Sigmoid colon (tissue), 7 donors: ENCODE results near the gene ZSCAN21. TPM values are rescaled to one million over a fixed set of nuclear protein-coding genes. Genes with fewer than 3 reads are reported as not detected.

Experiments
- DNase-seq: peaks from one replicate; pipeline ENCODE4 v3.0.0-alpha.2; 2019
- H3K27ac ChIP-seq, 4 donors: fragments of 200-600 bp; sonication (generic); one replicate each; pipeline ENCODE4 v1.5.1; 2016 to 2019; ENCODE audit warnings: mild to moderate bottlenecking in 1 of 4
- H3K27me3 ChIP-seq, 3 donors: fragments of 200-600 bp; sonication (generic); one replicate each; pipeline ENCODE4 v1.5.1; 2019; ENCODE audit warnings: mild to moderate bottlenecking in 1 of 3
- H3K36me3 ChIP-seq, 4 donors: fragments of 200-600 bp; sonication (generic); one replicate each; pipeline ENCODE4 v1.5.1; 2016 to 2019
- H3K4me1 ChIP-seq, 4 donors: fragments of 200-600 bp; sonication (generic); one replicate each; pipeline ENCODE4 v1.5.1; 2017 to 2019
- H3K4me3 ChIP-seq, 4 donors: fragments of 200-600 bp; sonication (generic); one replicate each; pipeline ENCODE4 v1.5.1; 2017 to 2019; ENCODE audit warnings: mild to moderate bottlenecking in 2 of 4, moderate library complexity in 1 of 4
- H3K9me3 ChIP-seq, 4 donors: fragments of 200-600 bp in 3 of 4; sonication (generic) in 3 of 4; one replicate each; pipeline versions ENCODE4 v1.5.1 to v1.6.1; 2013 to 2019
- EP300 ChIP-seq, 4 donors: sonication (generic); formaldehyde crosslinking; IDR thresholded peaks; one replicate each; pipeline ENCODE4 v1.6.1; 2017; ENCODE audit warnings: antibody characterized with exemption in 4 of 4
- POLR2A ChIP-seq, 2 donors: fragments of 450-650 bp; IDR thresholded peaks; one replicate each; pipeline ENCODE4 v1.6.1; 2016; ENCODE audit warnings: antibody characterized with exemption in 2 of 2, mild to moderate bottlenecking in 2 of 2, moderate library complexity in 2 of 2
- POLR2AphosphoS5 ChIP-seq, 4 donors: sonication (generic); formaldehyde crosslinking; IDR thresholded peaks; one replicate each; pipeline ENCODE4 v1.6.1; 2017; ENCODE audit warnings: antibody characterized with exemption in 4 of 4
- WGBS, 2 donors: extraction: QIAGEN DNeasy Blood & Tissue Kit; methylation state at CpG; one replicate each; pipeline ENCODE4 v1.1.7; 2013; 5-methylcytosine and 5-hydroxymethylcytosine counted together
- intact Hi-C: fragments of 100-400 bp; cut with DNase I; formaldehyde crosslinking; loops from one replicate; pipeline ENCODE4 v1.15.1; 2023
- polyA plus RNA-seq, 3 donors: library from polyadenylated mRNA; stranded (reverse); fragments of 200-250 nt; gene quantifications; one replicate each; pipeline ENCODE4 v1.2.3, GENCODE V29; 2013
- total RNA-seq, 4 donors: library from RNA; depleted of rRNA; stranded (reverse); fragments of >200 nt; gene quantifications; one replicate each; pipeline ENCODE4 v1.1.0, GENCODE V29; 2016
- TF ChIP-seq, protein P1 (sequence below), 4 experiments: fragments of 450-650 bp in 3 of 4; fragments of 200-600 bp in 1 of 4; IDR thresholded peaks; one replicate each; pipeline ENCODE4 v1.5.1; 2016 to 2019; ENCODE audit warnings: antibody characterized with exemption in 4 of 4, mild to moderate bottlenecking in 3 of 4, moderate library complexity in 2 of 4
- donor health status: healthy with polysubstance abuse.
- donor health status: Bipolar disorder and iron deficiency.
- donor health status: healthy.

ZSCAN21 gene
- total and polyA plus RNA-seq, 7 donors = 4.2 to 21.8 (median 14.7) TPM

DNA sequence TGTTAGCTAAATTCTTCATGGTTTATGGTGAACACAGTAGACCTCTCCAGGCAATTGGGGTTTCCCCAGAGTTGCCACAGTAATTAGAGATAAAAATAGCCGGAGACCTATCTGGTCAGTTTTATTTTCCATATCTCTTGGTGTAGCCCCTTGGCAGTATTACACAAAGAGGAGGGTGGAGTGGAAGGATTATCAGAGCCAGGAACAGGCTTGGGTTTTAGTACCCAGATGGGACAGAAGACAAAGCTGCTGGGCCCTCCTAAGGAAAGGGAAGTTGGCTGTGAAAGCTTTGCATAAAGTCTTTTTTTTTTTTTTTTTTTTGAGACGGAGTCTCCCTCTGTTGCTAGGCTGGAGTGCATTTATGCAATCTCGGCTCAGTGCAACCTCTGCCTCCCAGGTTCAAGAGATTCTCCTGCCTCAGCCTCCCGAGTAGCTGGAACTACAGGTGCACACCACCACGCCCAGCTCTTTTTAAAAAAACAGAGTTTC lies 9.7 kb downstream of the ZSCAN21 start:
- 91 to 92% methylated on average over 5 of the region's 5 CpGs for WGBS, 2 donors
- intact Hi-C loops = no loop called here
- peaks cover 5 to 74% (median 32%) of the 10 kb centered on the region in 4 donors for H3K36me3 ChIP-seq

DNA sequence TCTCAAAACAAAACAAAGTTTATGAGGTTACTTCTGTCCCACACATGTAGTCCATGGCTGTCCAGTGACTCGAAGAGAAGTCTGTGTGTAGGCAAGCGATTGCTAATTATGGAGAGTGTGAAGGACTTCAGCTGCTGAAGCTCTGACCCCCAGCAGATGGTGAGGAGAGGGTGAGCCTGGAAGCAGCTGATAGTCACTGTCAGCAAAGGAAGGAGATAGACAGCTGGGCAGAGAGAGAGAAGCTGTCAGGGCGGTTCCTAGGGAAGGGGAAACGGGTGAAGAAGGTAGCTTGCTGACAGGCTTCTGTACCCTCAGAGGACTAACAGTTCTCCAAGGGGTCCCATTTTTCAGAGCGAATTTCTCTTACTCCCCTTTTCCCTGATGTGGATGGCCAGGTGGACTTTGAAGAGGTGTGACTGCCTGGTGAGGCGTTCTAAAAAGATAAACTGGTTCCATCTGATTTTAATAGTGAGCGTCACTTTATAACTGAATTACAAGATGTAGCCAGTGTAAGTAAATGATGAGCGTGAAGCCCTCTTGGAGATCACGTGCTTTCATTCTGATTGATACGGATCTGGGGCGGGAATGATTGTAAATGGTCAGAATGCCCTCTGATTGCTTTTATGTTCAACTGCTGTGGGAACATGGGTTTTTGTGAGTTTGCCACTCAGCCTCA lies 12.1 kb downstream of the ZSCAN21 start:
- TF ChIP-seq POLR2A (IDR thresholded peaks at IDR 0.05) (no peak), POLR2AphosphoS5 (IDR thresholded peaks at IDR 0.05) (no peak), EP300 (IDR thresholded peaks at IDR 0.05) (no peak)
- TF ChIP-seq, protein P1, sequence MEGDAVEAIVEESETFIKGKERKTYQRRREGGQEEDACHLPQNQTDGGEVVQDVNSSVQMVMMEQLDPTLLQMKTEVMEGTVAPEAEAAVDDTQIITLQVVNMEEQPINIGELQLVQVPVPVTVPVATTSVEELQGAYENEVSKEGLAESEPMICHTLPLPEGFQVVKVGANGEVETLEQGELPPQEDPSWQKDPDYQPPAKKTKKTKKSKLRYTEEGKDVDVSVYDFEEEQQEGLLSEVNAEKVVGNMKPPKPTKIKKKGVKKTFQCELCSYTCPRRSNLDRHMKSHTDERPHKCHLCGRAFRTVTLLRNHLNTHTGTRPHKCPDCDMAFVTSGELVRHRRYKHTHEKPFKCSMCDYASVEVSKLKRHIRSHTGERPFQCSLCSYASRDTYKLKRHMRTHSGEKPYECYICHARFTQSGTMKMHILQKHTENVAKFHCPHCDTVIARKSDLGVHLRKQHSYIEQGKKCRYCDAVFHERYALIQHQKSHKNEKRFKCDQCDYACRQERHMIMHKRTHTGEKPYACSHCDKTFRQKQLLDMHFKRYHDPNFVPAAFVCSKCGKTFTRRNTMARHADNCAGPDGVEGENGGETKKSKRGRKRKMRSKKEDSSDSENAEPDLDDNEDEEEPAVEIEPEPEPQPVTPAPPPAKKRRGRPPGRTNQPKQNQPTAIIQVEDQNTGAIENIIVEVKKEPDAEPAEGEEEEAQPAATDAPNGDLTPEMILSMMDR (IDR thresholded peaks at IDR 0.05) = no peak
- Histone ChIP-seq H3K27me3 (no peaks in the 10 kb centered on the region), H3K4me1 (peaks cover 0 to 20% (median 16%) of the 10 kb centered on the region in 4 donors), H3K9me3 (no peaks in the 10 kb centered on the region), H3K4me3 (no peak overlapping the region), H3K36me3 (peaks cover 8 to 79% (median 34%) of the 10 kb centered on the region in 4 donors), H3K27ac (no peak overlapping the region)
- WGBS, 2 donors = 94 to 95% methylated on average over 11 of the region's 11 CpGs
- intact Hi-C loops = no loop called here
- no peak for DNase-seq

More for the DNA sequence above, 9.7 kb downstream of the ZSCAN21 start:
- Histone ChIP-seq H3K4me3 (no peak overlapping the region), H3K27ac (no peak overlapping the region), H3K9me3 (no peaks in the 10 kb centered on the region), H3K27me3 (no peaks in the 10 kb centered on the region), H3K4me1 (no peaks in the 10 kb centered on the region)
- TF ChIP-seq POLR2A (IDR thresholded peaks at IDR 0.05) (no peak), POLR2AphosphoS5 (IDR thresholded peaks at IDR 0.05) (no peak), EP300 (IDR thresholded peaks at IDR 0.05) (no peak)
- TF ChIP-seq, protein P1 (IDR thresholded peaks at IDR 0.05) = no peak
- DNase-seq = no peak

DNA sequence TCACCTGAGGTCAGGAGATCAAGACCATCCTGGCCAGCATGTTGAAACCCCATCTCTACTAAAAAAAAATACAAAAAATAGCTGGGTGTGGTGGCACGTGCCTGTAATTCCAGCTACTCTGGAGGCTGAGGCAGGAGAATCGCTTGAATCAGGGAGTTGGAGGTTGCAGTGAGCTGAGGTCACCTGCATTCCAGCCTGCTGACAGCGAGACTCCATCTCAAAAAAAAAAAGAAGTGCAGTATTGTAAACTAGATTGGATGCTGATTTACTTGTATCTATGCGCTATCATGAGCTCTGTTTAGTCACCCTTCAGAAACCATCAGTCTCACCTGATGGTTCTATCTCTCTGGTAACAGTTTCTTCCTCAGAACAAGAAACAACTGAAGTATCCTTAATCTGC lies 13.8 kb downstream of the ZSCAN21 start:
- no peak for DNase-seq
- 90 to 96% methylated on average over 4 of the region's 4 CpGs for WGBS, 2 donors
- TF ChIP-seq POLR2A (IDR thresholded peaks at IDR 0.05) (no peak), EP300 (IDR thresholded peaks at IDR 0.05) (no peak), POLR2AphosphoS5 (IDR thresholded peaks at IDR 0.05) (no peak)
- TF ChIP-seq, protein P1 (IDR thresholded peaks at IDR 0.05) = no peak

DNA sequence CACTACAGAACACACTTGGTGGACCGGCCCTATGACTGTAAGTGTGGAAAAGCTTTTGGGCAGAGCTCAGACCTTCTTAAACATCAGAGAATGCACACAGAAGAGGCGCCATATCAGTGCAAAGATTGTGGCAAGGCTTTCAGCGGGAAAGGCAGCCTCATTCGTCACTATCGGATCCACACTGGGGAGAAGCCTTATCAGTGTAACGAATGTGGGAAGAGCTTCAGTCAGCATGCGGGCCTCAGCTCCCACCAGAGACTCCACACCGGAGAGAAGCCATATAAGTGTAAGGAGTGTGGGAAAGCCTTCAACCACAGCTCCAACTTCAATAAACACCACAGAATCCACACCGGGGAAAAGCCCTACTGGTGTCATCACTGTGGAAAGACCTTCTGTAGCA lies 14.6 kb downstream of the ZSCAN21 start:
- TF ChIP-seq EP300 (IDR thresholded peaks at IDR 0.05) (no peak), POLR2A (IDR thresholded peaks at IDR 0.05) (no peak)
- TF ChIP-seq, protein P1 (IDR thresholded peaks at IDR 0.05) = no peak
- DNase-seq = no peak
- Histone ChIP-seq H3K4me3 (no peak overlapping the region), H3K27ac (peak overlapping the region in 1 of 4 donors; percentile 87), H3K36me3 (peaks cover 8 to 59% (median 17%) of the 10 kb centered on the region in 4 donors), H3K4me1 (peaks cover 0 to 24% (median 17%) of the 10 kb centered on the region in 4 donors), H3K9me3 (no peaks in the 10 kb centered on the region), H3K27me3 (no peaks in the 10 kb centered on the region)
- 97% methylated on average over 9 of the region's 9 CpGs for WGBS, 2 donors
- intact Hi-C loops = no loop called here

More for the DNA sequence above, 13.8 kb downstream of the ZSCAN21 start:
- Histone ChIP-seq H3K9me3 (no peaks in the 10 kb centered on the region), H3K27me3 (no peaks in the 10 kb centered on the region), H3K27ac (no peak overlapping the region), H3K4me3 (no peak overlapping the region), H3K4me1 (peaks cover 0 to 24% (median 17%) of the 10 kb centered on the region in 4 donors), H3K36me3 (peaks cover 8 to 61% (median 22%) of the 10 kb centered on the region in 4 donors)
- intact Hi-C loops = no loop called here
